Measurements from ENCODE around the gene TRAPPC14. TPM values are rescaled to one million over a fixed set of nuclear protein-coding genes. Genes with fewer than 3 reads are reported as not detected.

Gene TRAPPC14
- total RNA-seq, 4 donors from 2014 or later: 57.6 to 123 (median 69.8) TPM

GRCh38 chr7:100166970-100167911 is 8.7 kb upstream of the TRAPPC14 start:
- peak in 1 of 3 donors; percentile 27 for DNase-seq
- TF ChIP-seq POLR2A (IDR thresholded peaks at IDR 0.05) (no peak), CTCF (IDR thresholded peaks at IDR 0.05) (no peak)
- H3K4me3 ChIP-seq: peak overlapping the region in 2 of 4 donors; percentile 33 to 44
- H3K36me3 ChIP-seq: no peaks in the 10 kb centered on the region
- H3K27ac ChIP-seq: peak overlapping the region in 1 of 4 donors; percentile 26
- peaks cover 0 to 33% (median 25%) of the 10 kb centered on the region in 4 donors for H3K4me1 ChIP-seq
- no peaks in the 10 kb centered on the region for H3K27me3 ChIP-seq
- H3K9me3 ChIP-seq: no peaks in the 10 kb centered on the region

- TF ChIP-seq POLR2A (IDR thresholded peaks at IDR 0.05) (no peak), CTCF (IDR thresholded peaks at IDR 0.05) (no peak)
- Histone ChIP-seq H3K9me3 (no peaks in the 10 kb centered on the region), H3K4me3 (no peak overlapping the region), H3K4me1 (peaks cover 0 to 26% (median 21%) of the 10 kb centered on the region in 4 donors), H3K27ac (no peak overlapping the region), H3K36me3 (no peaks in the 10 kb centered on the region), H3K27me3 (no peaks in the 10 kb centered on the region)
- DNase-seq: peak in 1 of 3 donors; percentile 45
Measured at GRCh38 chr7:100166317-100166940, 7.9 kb upstream of the TRAPPC14 start.

- no peaks in the 10 kb centered on the region for H3K36me3 ChIP-seq
- H3K4me3 ChIP-seq: no peak overlapping the region
- no peaks in the 10 kb centered on the region for H3K27me3 ChIP-seq
- no peaks in the 10 kb centered on the region for H3K9me3 ChIP-seq
- H3K4me1 ChIP-seq: peaks cover 0 to 23% (median 14%) of the 10 kb centered on the region in 4 donors
- H3K27ac ChIP-seq: peak overlapping the region in 1 of 4 donors; percentile 31
- TF ChIP-seq POLR2A (IDR thresholded peaks at IDR 0.05) (no peak), CTCF (IDR thresholded peaks at IDR 0.05) (no peak)
- DNase-seq: no peak
Measured at GRCh38 chr7:100163871-100164270, 5.3 kb upstream of the TRAPPC14 start.

- H3K4me3 ChIP-seq: no peak overlapping the region
- H3K9me3 ChIP-seq: no peaks in the 10 kb centered on the region
- H3K27me3 ChIP-seq: no peaks in the 10 kb centered on the region
- no peaks in the 10 kb centered on the region for H3K36me3 ChIP-seq
- peak in 2 of 3 donors; percentile 37 to 74 for DNase-seq
- TF ChIP-seq POLR2A (IDR thresholded peaks at IDR 0.05) (no peak), CTCF (IDR thresholded peaks at IDR 0.05) (no peak)
- peak overlapping the region in 3 of 4 donors; percentile 10 to 62 (median 32) for H3K27ac ChIP-seq
- H3K4me1 ChIP-seq: peaks cover 0 to 17% (median 7%) of the 10 kb centered on the region in 4 donors
Measured at GRCh38 chr7:100163006-100163531, 4.5 kb upstream of the TRAPPC14 start.

GRCh38 chr7:100160067-100160466 is 1.5 kb upstream of the TRAPPC14 start:
- Histone ChIP-seq H3K9me3 (no peaks in the 10 kb centered on the region), H3K36me3 (peaks cover 0 to 18% (median 0%) of the 10 kb centered on the region in 3 donors), H3K4me1 (peaks cover 0 to 34% (median 13%) of the 10 kb centered on the region in 4 donors), H3K4me3 (no peak overlapping the region), H3K27ac (no peak overlapping the region), H3K27me3 (no peaks in the 10 kb centered on the region)
- DNase-seq: no peak
- TF ChIP-seq POLR2A (IDR thresholded peaks at IDR 0.05) (no peak), CTCF (IDR thresholded peaks at IDR 0.05) (no peak)
